GM13977 (cell line): Measurements from ENCODE around the gene SH3PXD2B.

Experiments
- DNase-seq: peaks from one replicate; pipeline ENCODE4 v3.0.0; 2012; ENCODE audit warnings: low spot score
- in situ Hi-C: fragments of 300-500 bp; cut with MboI; formaldehyde crosslinking; loops from one replicate; pipeline ENCODE4 v1.12.0; 2022; ENCODE audit warnings: low sequenced_read_pairs, low pct_unique_long_range_greater_than_20kb, mixed read lengths, inconsistent platforms; ENCODE audit not compliant: unreplicated experiment
- TF ChIP-seq, protein P1 (sequence below): IDR thresholded peaks from 2 replicates; pipeline ENCODE4 v1.5.1; 2012; ENCODE audit warnings: mild to moderate bottlenecking, control low read depth; ENCODE audit not compliant: insufficient read depth; ENCODE audit errors: extremely low read depth, missing control alignments

The SH3PXD2B gene

DNA sequence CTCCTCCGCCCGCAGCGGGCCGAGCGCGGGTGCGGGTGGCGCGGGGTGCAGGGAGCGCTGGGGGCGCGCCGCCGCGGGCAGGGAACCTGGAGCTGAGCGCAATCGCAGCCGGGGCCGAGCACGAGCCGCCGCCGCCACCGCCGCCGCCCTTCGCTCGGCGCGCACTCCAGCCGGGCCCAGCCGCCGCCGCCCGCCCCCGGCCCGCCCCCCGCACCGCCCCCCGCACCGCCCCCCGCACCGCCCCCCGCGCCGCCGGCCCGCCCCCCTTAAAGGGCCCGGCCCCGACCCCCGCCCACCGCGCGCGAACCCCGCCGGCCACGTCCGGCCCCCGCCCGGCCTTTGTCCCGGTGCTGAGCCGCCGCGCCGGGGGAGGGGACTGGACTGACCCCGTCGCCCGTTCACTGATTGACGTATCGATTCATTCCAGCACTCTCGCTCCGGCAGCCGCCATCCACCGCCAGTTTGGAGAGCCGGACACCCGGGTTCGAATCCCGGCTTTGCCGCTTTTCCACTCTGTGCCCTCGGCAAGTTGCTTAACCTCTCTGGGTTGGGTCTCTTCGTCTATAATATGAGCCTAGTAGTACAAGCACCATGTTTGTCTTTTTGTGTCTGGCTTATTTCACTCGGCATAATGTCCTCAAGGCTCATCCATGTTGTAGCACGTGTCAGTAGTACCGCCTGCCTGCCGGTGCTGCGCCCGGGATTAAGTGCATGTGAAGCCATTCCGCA, at the start of gene SH3PXD2B:
Gene SH3PXD2B, minus strand, starts transcription at position 168 of the 729 bp plus-strand sequence. CDS start 173 bp downstream, outside the sequence.
- TF ChIP-seq, protein P1, sequence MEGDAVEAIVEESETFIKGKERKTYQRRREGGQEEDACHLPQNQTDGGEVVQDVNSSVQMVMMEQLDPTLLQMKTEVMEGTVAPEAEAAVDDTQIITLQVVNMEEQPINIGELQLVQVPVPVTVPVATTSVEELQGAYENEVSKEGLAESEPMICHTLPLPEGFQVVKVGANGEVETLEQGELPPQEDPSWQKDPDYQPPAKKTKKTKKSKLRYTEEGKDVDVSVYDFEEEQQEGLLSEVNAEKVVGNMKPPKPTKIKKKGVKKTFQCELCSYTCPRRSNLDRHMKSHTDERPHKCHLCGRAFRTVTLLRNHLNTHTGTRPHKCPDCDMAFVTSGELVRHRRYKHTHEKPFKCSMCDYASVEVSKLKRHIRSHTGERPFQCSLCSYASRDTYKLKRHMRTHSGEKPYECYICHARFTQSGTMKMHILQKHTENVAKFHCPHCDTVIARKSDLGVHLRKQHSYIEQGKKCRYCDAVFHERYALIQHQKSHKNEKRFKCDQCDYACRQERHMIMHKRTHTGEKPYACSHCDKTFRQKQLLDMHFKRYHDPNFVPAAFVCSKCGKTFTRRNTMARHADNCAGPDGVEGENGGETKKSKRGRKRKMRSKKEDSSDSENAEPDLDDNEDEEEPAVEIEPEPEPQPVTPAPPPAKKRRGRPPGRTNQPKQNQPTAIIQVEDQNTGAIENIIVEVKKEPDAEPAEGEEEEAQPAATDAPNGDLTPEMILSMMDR: no peak
- DNase-seq: peak; percentile 76
- in situ Hi-C loops: no loop called here

DNA sequence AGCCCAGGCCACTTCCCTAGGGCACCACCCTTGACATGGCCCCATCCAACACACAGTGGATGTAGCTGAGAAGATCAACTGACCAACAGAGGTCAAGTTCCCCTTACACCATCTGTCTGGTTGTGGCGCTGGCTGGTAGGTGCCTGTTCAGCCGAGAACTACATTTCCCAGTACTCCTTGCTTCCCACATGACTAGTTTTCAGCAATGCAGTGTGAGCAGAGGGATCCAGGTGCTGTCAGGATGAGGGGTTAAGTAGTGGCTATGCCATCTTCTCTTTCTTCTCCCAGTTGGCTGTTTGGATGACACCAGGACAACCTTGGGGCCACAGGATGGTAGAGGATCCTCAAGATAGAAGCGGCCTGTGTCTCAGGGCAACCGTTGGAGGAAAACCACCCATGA, 48.6 kb upstream of the SH3PXD2B start:
- TF ChIP-seq, protein P1: no peak
- no peak for DNase-seq
- in situ Hi-C loops: no loop called here

DNA sequence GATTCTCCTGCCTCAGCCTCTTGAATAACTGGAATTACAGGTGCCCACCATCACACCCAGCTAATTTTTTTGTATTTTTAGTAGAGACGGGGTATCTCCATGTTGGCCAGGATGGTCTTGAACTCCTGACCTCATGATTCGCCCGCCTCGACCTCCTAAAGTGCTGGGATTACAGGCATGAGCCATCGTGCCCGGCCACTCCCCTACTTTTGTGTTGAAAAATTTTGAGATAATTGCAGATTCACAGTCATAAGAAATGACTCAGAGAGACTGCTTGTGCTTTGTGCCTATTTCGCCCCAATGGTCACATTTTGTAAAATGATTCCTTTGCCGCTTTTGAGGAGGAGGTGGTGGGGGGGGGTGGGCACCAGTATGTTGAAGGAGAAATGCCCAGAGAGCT, 48.1 kb upstream of the SH3PXD2B start:
- TF ChIP-seq, protein P1: no peak
- in situ Hi-C loops: no loop called here
- no peak for DNase-seq

DNA sequence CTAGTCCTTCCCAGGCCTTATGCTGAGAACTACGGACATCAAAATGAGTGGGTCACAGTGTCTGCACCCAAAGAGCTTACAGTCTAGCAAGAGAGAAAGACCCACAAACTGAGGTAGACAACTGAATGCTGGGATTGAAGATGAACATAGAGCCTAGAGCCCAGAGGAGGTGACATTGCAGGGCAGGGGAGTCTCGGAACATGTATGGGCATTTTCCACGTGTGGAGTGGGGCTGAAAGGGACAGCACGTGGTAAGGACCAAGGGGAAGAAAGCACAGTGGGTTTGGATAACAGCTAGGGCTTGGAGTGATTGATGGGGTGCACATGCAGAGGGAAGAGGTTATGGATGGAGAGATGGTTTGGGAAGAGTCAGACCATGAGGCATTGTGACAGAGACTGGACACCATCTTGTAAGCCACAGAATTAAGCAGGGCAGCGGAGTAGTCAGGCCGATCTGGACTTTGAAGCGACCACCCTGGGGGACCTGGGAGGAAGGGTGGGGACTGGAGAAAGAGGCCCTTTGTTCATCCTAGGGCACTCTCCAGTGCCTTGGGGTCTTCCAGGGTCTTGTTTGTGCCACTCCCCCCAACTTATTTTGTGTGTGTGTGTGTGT, 47.5 kb upstream of the SH3PXD2B start:
- in situ Hi-C loops: no loop called here
- TF ChIP-seq, protein P1: no peak
- no peak for DNase-seq

DNA sequence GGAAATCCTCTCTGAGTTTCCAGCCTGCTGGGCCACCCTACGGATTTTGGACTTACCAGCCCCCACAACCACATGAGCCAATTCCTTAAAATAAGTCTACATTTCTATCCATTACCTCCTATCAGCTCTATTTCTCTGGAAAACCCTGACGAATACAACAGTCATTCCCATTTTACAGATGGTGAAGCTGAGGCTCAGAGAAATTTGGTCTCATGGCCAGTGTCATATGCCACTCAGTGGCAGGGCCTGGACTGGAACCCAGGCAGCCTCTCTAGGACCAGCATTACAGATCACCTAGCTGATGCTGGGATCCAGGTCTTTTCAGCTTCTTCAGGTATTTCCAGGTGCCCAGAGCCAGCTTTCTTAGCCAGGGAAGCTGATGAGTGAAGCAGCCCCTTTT, 45.0 kb upstream of the SH3PXD2B start:
- in situ Hi-C loops: loop anchor here (25.0 kb wide), 1 partner anchor 438 kb away; no protein-coding TSS in a partner anchor
- DNase-seq: no peak

DNA sequence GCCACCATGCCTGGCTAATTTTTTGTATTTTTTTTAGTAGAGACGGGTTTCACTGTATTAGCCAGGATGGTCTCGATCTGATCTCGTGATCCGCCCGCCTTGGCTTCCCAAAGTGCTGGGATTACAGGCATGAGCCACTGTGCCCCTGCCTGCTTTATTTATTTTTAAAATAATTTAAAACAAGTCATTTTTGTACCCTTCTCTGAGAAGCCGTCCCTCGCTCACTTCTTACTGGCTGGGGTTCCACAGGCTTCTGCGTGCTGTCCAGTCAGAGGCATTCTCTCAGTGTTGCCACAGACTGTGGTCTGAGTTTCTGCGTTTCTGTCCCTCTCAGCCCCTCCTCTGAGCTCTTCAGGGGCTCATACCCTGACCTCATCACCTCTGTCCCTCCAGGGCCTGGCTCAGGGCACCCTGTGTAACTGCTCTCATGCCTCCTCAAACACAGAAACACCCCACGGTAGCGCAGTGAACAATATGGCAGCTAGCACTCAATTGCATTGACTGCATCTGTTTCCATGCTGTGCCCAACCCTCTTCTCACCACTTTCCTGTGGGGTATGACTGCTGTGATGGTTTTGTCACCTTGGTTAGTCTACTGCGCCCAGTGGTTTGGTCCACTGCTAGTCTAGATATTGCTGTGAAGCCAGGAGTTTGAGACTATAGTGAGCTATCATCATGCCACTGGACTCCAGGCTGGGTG, 44.3 kb upstream of the SH3PXD2B start:
- in situ Hi-C loops: loop anchor here (25.0 kb wide), 1 partner anchor 439 kb away; no protein-coding TSS in a partner anchor
- DNase-seq: no peak
- TF ChIP-seq, protein P1: no peak

More for the DNA sequence above, 45.0 kb upstream of the SH3PXD2B start:
- TF ChIP-seq, protein P1: no peak
